Stimulated activated CD8-positive, alpha-beta memory T cell treated with anti-CD3 and anti-CD28 coated beads, Interleukin-4, amount 100 ng/mL, for 48 hours (primary cell): ENCODE measurements around the gene DDX60.

ENCODE experiments used
- DNase-seq: peaks from one replicate; pipeline ENCODE4 v3.0.0-alpha.2; 2020

DDX60 gene

DNA sequence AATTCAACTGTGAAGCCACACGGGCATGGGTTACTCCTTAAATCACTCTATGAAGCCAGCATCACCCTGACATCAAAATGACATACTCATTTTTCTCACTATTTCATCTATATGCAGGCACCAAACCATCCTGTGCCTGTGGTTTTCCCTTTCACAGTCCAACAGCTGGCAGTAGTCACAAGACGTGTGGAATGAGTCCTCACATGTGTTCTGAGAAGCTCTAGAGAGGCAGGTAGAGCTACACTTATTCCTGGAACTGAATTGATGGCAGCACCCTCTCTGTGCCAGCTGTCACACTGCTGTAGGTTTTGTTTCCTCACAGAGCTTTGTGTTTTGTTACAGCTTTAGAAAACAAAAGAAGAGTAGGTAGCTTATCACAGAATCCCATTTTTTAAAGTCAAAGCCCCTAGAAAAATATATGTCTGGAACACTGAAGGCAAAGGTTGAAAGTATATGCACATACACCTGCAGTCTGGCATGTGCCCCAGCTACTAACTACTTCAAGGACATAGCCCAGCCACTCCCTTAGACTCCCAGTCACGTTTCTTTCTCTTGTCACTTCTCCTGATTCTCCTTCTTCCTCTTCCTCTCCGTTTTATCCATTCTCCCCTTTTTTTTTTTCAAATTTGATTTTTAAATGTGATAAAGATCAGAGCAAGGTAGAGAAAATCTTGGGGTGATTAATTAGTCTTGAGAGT is 119.1 kb downstream of the DDX60 start:
- DNase-seq, result no peak

DNA sequence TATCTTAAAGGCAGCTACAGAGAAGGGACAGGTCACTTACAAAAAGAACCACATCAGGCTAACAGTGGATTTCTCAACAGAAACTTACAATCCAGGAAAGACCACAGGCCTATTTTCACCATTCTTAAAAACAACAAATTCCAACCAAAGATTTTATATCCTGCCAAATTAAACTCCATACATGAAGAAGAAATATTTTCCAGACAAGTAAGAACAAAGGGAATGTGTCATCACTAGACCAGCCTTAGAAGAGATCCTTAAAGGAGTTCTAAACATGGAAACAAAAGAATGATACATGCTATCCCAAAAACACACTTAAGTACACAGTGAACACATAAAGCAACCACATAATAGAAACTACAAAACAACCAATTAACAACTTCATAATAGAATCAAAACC is 120.6 kb downstream of the DDX60 start:
- DNase-seq, result no peak

DNA sequence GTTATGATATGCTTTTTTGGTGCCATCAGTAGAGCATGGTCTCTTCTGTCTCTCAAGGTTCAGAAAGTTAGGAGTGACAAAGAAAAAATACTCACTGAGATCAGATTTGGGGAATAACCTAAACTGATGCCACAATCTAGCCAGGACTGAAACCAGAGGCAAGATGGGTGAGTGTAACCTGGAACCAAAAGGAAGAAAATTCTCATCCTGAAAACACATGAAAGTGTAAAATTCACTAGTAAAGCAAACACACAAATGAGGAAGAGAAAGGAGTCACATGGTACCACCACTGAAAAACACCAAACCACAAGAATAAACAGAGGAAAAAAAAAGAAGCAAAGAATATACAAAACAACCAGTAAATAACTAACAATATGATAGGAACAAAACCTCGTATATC is 129.8 kb downstream of the DDX60 start:
- no peak for DNase-seq

DNA sequence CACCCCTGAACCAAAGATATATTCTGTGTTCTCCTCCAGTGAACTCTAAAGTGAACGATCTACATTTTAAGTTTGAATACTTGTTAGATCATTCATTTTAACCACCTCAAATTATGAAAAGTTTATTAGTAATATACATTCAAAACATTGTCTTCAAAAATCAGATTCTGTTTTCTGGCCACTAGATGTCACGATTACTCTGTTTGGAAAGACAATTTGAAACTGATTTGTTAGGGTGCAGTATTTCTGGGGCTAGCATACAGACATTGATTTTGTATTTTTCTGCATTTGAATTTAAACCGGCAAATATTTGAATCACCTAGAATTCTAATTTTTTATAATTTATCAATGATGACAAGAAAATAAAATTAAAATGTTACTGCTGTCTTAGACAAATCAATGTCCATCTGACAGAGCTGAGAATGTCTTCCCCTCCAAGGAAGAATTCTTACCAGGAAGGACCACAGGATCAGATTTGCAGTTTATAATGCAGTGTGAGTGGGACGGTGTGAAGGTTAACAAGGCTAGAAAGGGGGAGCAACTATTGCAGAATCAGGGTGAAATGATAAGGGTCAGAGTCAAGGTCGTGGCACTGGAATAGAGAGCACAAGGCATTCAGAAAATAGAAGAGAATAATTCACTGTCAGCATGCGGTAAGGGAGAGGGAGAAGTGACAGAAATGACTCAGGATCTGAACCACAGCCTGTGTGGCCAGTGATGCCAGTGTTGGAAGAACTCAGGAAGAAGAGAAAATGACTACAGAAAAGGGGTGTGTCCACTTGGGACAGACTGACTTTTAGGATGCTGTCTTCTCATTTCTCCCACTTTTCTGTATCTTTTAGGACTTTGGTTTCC is 134.6 kb downstream of the DDX60 start:
- DNase-seq, result no peak

DNA sequence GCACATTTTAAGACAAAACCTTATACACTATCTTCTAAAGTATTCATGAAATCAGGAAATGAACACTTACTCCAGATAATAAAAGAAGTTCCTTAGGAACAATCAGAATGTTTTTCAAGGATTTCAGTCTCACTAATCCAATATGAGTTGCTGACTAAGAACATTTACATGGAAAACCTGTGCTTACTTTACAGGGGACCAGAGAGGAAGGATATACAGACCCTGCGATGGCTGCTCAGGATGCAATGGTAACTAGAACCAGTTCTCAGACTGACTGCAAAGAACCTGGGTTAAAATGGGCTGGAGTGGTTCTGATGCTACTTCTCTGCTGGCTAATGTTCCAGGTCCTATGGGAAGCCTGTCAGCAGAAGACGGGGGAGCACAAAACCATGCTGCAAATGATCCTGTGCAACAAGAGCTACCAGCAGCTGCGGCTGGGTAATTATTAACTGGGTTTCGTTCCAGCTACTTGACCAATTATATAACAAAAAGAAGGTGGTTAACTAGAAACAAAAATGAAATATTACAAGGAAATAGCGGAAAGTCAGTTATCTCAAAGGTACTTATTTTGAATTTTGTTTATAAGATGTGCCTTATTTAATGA is 140.9 kb downstream of the DDX60 start:
- no peak for DNase-seq

DNA sequence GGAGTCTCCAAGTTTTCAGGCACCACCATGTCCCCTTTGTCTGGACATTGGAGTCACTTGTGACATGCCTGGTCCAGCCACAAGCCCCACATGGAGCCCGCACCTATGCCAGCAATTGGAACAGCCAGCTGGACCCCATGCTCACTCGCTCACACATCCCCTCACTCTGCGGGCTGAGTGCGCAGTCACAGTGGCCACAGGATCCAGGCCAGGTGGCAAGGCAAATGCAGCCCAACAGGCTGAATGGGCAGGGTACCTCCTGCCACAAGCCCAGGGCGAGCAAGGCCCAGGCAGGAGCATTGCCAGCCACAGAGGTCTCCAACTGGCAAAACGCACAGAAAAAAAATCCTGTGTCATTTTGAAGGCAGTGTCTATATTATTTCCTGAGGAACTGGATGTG is 144.2 kb downstream of the DDX60 start:
- no peak for DNase-seq

DNA sequence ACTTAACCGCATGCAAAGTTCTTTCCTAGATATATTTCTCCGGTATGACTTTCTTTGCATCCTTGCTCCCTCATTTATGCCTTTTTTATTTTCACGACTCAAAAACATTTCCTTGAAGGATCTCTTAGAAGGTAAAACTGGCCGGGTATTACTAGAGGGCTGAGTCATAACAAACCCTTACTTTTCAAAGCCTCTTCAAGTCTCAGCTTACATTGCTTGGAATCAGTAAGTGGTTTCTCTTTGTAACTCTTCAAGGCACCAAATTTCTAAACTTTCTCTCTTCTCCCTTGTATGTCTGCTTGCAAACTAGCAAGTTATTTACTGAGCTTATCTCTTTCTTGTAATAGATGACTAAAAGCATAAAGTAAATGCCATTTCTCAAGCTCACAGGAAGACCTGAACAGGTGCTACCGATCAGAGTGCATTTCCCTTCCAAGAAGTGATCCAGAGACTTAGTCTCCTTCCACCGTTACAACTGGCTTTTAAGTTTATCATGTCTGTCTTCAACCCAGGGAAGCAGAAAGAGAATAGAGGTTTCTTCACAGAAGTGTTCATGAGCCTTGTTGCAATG is 150.8 kb downstream of the DDX60 start:
- DNase-seq, result no peak
